Stimulated activated CD8-positive, alpha-beta memory T cell treated with anti-CD3 and anti-CD28 coated beads, Interleukin-4, amount 100 ng/mL, for 24 hours (primary cell): ENCODE results near the gene FARSA.
"Not testable (repeated sequence)": the region's sequence is repeated elsewhere in the genome, so short reads cannot be mapped to it uniquely, and the experiment has no call there.

Experiments used
- DNase-seq: peaks from one replicate; pipeline ENCODE4 v3.0.0-alpha.2; 2020; ENCODE audit warnings: low read depth

The FARSA gene

DNA sequence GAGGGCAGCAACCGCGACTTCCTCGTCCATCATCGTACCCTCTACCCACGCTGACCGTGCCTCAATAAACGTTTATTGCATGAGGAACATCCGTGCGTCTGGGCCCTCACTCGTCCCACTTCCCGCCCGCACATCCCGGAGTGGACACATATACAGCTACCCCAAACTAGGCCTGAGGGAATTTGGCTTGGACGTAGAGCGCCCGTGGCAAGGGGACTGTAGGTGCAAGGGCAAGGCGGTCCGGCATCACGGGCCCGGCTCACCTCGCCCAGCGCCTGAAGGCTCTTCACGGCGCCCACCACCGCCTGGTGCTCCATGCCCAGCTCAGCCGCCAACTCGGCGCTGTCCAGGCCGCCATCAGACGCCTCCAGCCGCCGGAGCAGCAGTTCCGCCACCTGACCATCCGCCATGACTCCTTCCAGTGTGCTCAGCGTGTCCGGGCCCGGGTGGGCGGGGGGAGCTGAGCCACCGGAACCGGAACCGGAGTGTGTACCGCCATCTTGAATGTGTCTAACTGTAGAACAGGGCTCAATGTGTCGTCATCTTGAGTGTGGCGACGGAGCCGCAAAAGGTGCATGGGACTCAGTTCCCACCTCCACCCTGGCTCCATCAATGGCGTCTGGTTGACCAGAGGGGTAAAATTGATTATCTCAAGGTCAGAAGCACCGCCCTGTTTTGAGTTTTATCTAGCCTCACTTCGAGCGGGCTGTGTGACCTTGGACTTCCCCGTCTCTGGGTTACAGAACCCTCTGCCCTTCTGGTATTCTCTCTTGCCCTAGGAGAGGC is at the start of gene FARSA:
Gene FARSA (minus strand): TSS at position 425 of the 786 bp plus-strand sequence. CDS start 15 bp downstream, at position 410.
- DNase-seq: peak; percentile 86

DNA sequence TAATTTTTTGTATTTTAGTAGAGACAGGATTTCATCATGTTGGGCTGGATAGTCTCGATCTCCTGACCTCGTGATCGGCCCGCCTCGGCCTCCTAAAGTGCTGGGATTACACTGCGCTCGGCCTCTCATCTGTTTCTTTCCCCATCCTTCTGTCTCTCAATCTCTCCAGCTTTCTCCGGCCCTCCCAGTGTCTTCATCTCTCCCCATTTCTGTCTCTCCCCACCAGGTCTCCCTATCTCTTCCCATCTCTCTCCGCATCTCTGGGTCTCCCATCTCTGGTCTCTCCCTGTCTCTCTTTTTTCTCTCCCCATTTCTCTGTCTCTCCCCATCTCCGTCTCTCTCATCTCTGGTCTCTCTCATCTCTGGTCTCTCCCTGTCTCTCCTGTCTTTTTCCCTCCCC is 49.6 kb upstream of the FARSA start:
- DNase-seq: no peak

DNA sequence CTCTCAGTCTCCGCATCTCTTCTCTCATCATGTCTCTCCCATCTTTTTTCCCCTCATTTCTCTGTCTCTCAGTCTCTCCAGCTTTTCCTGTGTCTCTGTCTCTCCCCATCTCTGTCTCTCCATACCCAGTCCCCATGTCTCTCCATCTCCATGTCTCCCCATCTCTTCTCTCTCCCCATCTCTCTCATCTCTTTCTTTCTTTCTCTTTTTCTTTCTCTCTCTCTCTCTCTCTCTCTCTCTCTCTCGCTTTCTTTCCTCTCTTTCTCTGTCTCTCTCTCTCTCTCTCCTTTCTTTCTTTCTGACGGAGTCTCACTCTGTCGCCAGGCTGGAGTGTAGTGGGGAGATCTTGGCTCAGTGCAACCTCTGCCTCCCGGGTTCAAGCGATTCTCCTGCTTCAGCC is 49.1 kb upstream of the FARSA start:
- no peak for DNase-seq

DNA sequence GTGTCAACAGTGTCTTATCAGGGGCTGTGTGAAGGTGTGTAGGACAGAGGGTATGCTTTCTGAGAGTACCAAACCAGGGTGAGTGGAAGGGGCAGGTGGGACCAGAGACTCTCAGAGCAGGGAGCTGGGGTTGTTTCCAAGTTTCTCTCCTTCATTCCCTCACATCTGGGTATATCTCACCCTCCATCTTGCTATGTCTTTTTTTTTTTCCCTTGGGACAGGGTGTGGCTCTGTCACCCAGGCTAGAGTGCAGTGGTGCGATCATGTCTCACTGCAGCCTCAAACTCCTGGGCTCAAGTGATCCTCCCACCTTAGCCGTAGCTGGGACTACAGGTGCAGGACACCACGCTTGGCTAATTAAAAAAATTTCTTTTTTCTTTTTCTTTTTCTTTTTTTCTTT is 46.5 kb upstream of the FARSA start:
- no peak for DNase-seq

DNA sequence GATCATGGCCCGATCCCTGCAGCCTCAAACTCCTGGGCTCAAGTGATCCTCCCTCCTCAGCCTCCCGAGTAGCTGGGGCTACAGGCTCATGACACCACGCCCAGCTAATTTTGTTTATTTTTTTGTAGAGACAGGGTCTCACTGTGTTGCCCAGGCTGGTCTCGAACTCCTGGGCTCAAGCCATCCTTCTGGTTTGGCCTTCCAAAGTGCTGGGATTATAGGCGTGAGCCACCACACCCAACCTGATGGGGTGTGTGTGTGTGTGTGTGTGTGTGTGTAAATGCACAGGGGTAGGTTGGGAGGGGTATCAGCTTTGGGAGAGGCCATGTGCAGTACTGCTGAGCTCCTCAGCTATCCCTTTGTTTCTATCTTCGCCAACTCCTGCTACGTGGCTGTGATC is 42.6 kb upstream of the FARSA start:
- DNase-seq: not testable (repeated sequence)

DNA sequence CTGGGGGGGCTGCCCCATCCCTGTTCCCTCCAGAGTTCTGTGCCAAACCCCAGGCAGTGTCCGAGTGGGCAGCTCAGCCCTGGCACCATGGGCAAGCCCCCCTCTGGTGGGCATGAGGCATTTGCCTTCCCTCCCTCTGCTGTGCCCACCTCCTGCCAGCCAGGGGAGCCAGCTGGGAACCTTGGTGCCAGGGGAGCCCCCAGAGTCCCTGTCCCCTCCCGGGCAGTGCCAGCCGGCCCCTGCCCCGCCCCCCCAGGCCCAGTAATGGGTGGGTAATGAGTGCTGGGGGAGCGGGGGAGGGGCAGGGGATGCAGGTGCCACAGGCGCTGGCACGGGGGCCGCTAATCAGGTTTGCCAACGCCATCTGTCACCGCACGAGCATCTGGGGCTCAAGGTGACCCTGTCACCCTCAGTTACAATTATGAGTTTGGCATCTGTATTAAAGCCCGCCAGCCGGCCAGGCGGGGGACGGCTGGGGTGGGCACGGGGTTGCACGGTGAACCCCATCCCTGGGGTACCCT is 41.8 kb upstream of the FARSA start:
- DNase-seq: no peak

DNA sequence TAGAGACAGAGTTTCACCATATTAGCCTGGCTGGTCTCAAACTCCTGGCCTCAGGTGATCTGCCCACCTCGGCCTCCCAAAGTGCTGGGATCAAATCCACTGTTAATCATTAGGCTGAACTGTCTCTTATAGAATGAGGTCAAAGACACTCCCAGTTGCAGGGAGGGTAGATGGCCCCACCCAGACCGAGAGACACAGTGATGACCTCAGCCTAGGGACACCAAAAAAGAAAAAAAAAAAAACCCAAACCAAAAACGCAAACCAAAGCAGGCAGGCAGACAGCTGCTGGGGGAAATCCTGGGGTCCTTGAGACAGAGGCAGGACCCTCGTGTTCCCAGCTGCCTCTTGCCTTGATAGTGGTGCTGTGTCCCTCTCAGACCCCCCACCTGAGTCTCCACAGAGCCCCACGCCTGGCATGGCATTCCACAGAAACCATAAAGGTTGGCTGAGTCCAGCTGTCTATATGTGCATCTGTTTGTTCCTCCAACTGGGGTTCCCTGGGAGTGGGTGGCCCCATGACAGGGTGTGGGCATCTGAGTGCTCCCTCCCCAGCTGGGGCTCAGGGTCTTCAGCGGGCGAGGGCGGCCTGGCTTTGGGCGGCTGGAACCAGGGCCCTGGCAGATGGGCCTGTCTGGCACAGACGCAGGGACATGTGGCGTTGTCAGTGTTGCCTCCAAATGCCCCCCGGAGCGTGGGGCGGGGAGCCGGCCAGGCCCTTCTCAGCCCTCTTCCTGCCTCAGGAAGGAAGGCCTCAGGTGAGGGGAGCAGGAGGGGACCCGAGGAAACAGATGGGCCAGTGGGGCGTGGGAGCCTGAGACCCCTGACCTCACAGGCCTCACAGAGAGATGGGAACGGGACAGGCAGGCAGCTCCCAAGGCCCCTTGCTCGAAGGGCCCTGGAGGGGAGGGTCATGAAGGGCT is 41.0 kb upstream of the FARSA start:
- DNase-seq: no peak

DNA sequence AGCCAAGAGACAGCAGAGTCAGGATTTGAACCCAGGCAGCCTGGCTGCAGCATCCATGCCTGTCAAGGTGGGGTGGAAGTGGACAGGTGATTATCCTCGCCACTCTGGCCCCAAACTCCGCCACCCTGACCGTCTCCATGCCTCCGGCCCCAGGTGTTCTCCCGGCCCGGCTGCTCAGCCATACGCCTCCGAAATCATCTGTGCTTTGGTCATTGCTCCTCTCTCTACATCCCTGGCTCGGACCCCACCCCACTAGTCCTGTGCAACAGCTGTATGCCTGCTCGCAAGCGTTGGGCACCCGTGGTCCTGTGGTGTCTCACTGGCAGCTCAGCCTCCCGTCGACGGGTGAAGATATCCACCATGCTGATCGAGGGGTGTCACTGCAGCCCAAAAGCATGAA is 39.7 kb upstream of the FARSA start:
- DNase-seq: no peak

DNA sequence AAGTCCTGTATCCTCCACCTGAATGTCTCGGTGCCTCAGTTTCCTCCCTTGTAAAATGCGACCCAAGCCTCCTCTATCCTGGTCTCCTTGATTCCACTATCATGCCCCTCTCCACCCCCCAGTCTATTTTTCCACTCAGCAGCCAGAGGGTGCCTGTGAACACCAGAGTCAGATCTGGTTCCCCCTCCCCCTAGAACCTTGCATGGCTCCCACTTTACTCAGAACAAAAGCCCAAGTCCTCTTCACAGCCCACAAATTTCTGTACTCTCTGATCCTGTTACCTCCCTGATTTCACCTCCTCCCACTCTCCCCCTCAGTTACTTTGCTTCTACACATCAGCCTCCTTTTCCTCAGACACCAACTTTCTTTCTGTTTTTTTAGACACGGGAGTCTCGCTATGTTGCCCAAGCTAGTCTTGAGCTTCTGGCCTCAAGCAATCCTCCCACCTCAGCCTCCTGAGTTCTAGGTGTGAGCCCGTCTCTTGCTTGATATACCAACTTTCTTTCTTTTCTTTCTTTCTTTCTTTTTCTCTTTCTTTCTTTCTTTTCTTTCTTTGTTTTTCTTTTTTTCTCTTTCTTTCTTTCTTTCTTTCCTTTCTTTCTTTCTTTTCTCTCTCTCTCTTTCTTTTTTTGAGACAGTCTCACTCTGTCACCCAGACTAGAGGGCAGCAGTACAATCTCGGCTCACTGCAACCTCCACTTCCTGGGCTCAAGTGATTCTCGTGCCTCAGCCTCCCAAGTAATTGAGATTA is 36.7 kb upstream of the FARSA start:
- no peak for DNase-seq

DNA sequence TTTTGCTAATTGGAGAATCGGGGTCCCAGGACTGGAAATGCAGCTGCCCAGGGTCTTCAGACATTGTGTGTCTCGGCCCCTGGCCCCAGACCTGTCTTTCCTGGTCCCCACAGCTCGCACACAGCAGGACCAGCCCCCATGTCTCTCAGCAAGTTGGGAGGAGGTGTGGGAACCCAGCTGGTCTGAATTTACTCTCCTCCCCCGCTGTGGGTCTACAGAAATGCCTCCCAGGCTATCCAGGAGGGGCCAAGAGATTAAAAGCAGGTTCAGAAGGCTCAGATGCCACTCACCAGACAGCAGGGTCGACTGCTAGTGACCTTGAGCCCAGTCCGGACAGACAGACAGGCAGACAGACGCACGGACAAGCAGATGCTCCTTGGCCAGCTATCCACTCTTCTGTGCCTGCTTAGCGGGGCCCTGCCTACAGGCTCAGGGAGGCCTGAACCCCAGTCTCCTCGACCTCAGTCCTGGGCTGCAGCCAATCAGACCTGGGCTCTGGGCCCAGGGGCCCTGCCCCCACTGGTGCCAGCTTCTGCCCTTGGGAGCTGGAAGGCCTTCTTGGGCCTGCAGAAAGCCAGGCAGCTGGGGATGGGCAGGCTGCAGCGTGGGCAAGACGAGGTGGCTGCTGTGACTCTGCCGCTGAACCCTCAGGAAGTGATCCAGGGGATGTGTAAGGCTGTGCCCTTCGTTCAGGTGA is 35.9 kb upstream of the FARSA start, which contains the start of gene DAND5:
Gene DAND5 (plus strand): TSS at position 285 of the 697 bp plus-strand sequence. CDS start 85 bp downstream, at position 370.
- DNase-seq: no peak

DNA sequence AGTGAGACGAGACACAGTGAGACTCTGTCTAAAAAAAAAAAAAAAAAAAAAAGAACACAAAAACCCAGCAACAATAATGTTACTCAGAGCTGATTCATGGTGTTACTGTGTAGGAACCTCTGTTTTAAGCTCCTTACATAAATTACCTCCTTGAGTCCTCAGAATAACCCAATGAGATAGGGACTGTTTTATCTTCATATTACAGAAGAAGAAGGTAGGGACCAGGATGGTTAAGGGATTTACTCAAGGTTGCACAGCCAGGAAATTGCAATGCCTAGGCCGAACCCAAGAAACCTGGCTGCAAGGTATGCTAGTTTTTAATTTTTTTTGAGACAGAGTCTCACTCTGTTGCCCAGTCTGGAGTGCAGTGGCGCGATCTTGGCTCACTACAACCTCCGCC is 34.4 kb upstream of the FARSA start:
- no peak for DNase-seq

DNA sequence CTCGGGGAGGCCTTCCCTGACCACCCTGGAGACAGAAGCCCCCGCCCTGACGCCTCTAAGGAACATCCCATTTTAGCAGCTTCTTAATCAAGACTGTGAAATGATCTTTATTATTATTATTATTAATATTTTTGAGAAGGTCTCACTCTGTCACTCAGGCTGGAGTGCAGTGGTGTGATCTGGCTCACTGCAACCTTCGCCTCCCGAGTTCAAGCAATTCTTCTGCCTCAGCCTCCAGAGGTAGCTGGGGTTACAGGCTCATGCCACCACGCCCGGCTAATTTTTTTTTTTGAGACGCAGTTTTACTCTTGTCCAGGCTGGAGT is 32.3 kb upstream of the FARSA start:
- DNase-seq: no peak

DNA sequence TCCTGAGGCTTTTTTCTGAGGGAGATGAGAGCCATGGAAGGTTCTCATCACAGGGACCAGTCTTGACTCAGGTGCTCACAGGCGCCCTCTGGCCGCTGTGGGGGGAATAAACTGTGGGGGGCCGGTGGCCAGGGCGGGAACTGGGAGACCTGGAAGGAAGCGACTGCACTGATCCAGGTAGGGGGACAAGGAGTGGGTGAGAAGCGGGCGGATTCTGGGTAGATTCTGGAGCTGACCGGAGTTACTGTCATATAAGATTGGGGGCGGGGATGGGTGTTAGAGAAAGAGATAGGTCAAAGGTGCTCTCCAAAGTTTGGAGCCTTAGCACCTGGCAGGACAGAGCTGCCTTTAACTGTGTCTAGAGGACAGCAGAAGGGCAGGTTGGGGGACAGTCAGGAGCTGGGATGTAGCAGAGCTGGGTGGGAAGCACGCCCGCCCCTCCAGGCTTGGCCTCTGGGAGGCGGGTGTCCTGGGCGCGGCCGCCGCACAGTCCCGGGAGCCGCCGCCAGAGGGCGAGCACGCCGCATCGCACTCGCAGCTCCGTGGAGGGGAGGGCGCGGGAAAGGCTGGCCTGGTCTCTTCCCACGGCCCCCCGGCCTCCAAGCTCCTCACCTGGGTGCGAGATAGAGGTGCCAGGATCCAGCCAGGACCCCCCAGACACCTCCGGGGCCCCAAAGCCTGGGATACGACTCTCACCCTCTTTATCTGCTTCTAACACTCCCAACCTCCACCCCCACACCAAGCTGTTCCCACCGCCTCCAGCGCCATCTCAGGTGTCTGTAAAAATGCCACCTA is 31.7 kb upstream of the FARSA start:
- DNase-seq: peak; percentile 72

DNA sequence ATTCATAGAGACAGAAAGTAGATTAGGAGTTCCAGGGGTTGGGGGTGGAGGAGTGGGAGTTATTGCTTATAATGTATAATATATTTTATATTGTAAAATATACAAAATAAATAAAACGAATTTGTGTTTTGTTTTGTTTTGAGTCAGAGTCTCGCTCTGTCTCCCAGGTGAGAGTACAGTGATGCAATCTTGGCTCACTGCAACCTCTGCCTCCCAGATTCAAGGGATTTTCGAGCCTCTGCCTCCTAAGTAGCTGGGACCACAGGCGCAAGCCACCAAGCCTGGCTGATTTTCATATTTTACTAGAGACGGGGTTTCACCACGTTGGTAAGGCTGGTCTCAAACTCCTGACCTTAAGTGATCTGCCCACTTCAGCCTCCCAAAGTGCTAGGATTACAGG is 26.0 kb upstream of the FARSA start:
- DNase-seq: no peak

DNA sequence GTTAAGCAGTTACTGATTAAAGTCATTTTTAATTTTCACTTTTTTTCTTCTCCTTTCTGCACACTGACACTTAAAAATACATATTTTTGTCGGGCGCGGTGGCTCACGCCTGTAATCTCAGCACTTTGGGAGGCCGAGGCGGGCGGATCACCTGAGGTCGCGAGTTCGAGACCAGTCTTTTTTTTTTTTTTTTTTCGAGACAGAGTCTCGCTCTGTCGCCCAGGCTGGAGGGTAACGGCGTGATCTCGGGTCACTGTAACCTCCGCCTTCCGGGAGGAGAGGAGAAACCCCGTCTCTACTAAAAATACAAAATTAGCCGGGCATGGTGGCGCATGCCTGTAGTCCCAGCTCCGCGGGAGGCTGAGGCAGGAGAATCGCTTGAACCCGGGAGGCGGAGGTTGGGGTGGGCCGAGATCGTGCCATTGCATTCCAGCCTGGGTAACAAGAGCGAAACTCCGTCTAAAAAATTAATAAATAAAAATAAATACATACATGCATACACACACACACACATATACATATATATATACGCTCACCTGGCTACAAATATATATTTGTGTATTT is 24.0 kb upstream of the FARSA start:
- DNase-seq: not testable (repeated sequence)

DNA sequence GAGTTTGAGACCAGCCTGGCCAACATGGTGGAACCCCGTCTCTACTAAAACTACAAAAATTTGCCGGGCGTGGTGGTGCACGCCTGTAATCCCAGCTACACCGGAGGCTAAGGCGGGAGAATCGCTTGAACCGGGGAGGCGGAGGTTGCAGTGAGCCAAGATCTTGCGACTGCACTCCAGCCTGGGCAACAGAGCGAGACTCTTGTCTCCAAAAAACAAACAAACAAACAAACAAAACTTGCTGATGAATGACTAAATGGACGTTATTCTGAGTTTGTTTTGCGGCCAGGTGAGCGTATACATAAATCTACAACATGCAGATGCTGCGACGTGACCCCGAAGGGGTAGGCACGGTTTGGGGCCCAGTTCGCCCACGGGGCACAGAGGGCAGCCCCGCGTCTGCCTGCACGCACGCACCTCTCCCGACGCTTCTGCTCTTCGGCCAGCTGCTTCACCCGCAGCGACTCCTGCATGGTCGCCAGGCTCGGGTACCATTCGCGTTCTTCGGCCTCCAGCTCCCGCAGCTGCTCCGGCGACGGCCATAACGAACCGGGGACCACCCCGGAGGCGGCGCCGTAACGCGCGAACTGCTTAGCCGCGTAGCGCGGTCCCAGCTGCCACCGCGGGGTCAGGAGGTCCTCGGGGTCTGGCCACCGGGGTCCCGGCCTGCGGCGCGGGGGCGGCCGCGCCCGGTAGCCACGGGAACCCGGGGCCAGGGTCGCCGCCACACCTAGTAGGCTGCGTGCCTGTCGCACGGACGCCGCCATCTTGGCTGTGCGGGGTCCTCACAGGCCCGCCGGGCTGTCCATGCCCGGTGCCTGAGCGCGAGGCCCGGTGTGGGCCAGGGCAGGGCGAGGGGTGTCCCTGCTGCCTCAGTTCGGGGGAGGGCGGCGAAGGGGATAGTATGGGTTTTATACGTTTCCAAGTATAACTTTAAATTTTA is 23.2 kb upstream of the FARSA start, which contains the start of gene GADD45GIP1:
Gene GADD45GIP1 (minus strand): TSS at position 778 of the 943 bp plus-strand sequence. CDS start 11 bp downstream, at position 767.
- DNase-seq: peak; percentile 76

DNA sequence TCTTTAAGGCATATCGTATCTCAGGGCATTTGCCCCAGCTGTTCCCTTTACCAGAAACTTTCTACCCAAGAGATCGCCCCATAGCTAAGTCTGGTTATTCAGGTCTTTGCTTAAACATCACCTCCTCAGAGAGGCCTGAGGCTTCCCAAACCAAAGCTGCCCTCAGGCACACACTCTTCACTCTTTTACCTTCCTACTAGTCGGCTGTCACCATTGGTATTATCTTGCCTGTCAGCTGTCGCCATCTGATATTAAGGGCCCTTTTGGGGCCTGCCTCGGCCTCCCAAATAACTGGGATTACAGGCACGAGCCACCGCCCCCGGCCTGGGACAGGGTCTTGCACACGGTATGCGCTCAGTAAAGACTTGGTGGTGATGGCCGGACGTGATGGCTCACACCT is 22.5 kb upstream of the FARSA start:
- no peak for DNase-seq

DNA sequence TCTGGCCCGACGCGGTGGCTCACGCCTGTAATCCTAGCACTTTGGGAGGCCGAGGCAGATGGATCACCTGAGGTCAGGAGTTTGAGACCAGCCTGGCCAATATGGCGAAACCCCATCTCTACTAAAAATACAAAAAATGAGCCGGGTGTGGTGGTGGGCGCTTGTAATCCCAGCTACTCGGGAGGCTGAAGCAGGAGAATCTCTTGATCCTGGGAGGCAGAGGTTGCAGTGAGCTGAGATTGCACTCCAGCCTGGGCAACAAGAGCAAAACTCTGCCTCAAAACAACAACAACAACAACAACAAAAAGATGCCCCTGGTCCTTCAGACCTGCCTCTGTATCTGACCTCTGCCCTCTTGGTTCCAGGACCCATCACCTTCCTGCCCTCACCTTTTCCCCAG is 22.1 kb upstream of the FARSA start:
- not testable (repeated sequence) for DNase-seq

DNA sequence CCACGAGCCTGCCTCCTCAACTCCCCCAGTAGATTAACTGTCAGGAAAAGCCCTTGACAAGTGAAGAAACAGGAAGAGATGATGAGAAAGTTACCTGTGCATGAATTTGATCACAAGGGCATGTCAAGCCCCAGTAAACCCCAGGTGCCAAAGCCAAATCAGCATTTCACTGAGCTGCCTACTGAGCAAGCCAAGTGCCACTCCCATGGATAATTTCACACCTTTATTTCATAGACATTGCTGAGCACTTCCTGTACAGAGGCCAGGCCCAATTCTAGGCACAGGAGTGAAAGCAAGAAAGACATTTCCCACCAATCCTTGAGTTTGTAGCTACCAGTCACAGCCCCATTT is 21.1 kb upstream of the FARSA start:
- DNase-seq: no peak
